HG03060 (cell line): ENCODE measurements around the gene ATP8A1.
"Not testable (repeated sequence)": the region's sequence is repeated elsewhere in the genome, so short reads cannot be mapped to it uniquely, and the experiment has no call there.

ENCODE experiments used
- ATAC-seq: cut with Tn5 transposase; IDR thresholded peaks from one replicate; pipeline ENCODE4 v1.9.1; 2021; ENCODE audit warnings: low read depth, moderate number of reproducible peaks; ENCODE audit not compliant: unreplicated experiment

ATP8A1 gene

DNA sequence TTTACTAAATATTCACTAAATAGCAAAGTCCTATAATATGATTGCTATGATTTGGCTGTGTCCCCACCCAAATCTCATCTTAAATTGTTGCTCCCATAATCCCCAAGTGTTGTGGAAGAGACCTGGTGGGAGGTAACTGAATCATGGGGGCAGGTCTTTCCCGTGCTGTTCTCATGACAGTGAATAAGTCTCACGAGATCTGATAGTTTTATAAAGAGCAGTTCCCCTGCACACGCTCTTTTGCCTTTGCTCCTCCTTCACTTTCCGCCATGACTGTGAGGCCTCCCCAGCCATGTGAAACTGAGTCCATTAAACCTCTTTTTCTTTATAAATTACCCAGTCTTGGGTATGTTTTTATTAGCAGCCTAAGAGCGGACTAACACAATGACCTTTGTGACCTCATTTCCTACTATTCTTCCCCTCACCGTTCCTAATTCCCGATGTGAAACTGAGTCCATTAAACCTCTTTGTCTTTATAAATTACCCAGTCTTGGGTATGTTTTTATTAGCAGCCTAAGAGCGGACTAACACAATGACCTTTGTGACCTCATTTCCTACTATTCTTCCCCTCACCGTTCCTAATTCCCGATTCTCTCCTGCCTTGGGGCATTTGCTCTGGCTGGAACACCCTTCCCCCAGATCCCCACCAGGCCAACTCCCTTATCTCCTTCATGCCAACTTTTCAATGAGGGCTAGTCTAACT is 4.2 kb downstream of the ATP8A1 start:
- ATAC-seq = not testable (repeated sequence)

- ATAC-seq = no peak
These were observed 7.0 kb downstream of the ATP8A1 start for GRCh38 chr4:42649870-42650269.

- ATAC-seq = no peak
These were observed 9.8 kb downstream of the ATP8A1 start for GRCh38 chr4:42646999-42647541.

- no peak for ATAC-seq
These were observed 10.7 kb downstream of the ATP8A1 start for GRCh38 chr4:42646013-42646784.

- no peak for ATAC-seq
These were observed 12.0 kb downstream of the ATP8A1 start for GRCh38 chr4:42644897-42645296.

GRCh38 chr4:42643685-42644084 is 13.2 kb downstream of the ATP8A1 start:
- ATAC-seq = peak; percentile 47

DNA sequence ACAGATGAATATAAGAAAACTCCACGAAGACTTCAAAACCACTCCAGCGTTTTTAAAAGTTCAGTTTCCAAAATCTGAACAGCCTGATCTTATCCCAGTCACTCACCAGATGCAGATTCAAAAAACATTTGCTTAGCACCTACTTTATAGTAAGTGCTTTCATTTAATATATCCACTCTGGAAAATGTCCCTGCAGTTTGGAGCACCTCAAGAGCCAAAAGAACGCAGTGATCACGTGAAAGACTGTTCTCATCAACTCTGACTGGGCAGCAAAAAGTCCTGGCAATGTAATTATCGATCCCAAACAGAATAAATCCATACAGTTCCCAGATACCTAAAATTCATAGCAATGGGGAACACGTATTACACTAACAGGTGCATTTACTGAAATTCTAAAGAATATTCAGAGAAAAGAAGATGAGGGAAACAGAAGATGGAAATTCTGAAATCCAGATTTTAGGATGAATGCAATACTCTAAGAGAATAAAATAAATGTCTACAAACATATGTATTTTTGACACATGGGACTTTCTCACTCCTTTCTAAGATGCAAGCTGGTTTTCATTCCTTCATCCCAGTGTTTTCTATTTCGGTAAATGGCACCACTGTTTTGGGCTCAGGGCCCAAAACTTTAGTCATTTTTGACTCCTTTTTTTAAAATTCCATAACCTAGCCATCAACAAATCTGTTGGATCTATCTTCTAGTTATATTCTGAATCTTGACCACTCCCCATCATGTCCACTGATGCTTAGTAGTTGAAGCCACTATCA is 13.9 kb downstream of the ATP8A1 start:
- no peak for ATAC-seq

DNA sequence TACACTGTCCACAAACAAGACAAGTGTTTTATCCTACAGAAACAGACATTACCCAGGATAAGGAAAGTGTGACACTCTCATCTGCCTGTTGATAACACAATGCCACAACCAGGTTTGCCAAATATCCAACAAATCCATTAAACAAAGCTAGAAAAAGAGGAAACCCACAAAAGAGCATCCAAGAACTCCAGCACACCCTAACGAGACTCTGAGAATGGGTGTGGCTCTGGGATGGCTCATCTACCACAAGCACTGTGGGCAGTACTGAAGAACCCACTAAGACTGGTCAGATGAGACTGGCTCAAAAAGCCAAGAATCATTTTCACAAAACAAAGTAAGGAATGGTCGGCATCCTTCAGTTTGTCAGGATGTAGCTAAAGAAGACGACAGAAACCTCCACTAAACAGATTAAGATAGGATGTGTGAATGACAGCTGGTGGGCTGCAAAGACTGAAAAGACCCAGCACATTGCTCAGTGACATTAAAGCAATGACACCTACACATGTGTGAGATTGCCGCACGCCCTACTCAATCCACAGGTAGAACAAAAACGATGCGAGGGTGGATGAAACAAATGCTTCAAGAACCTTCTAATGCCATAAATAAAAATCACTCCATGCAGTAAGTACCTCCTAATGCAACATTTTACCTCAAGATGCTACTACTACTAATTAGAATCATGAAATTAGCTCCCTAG is 14.7 kb downstream of the ATP8A1 start:
- ATAC-seq = no peak

- ATAC-seq = no peak
These were observed 15.2 kb downstream of the ATP8A1 start for GRCh38 chr4:42641656-42642055.

GRCh38 chr4:42641161-42641560 is 15.7 kb downstream of the ATP8A1 start:
- ATAC-seq = no peak

DNA sequence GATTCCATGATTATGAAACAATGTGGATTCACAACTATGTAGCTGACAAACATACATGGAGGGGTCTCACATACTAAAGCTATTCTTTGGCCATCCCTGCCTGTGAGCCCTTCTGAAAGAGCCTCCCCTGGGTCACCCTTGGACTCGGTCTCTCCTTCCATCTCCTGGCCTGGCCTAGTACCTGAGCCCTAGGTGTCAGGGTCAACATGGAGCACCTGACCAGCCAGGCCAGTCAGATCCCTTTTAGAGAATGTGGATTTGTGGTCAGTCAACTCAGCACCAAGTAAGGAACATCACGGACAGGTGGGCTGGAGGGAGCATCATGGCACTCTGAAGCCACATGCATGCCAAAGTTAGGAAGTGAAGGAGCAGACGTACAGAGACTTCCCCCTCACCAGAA is 16.3 kb downstream of the ATP8A1 start:
- no peak for ATAC-seq

DNA sequence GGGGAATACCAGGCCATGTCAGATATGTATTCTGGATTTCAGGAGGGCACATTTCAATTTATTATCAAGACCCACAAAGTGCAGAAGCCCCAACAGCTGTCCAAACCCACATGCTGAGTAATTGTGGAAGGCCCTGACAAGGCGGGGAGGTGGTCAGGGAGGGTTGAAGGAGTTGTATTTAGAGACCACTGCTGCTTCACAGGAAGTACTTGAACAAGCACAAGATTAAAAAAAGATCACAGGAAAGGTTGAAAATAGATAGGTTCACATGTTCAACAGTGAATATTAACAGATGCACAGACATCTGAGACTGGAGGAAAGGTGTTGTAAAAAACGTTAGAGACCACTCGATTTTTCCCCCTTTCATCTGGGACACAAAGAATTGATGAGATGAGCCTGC is 17.9 kb downstream of the ATP8A1 start:
- peak; percentile 41 for ATAC-seq

GRCh38 chr4:42638321-42638720 is 18.6 kb downstream of the ATP8A1 start:
- ATAC-seq = no peak

DNA sequence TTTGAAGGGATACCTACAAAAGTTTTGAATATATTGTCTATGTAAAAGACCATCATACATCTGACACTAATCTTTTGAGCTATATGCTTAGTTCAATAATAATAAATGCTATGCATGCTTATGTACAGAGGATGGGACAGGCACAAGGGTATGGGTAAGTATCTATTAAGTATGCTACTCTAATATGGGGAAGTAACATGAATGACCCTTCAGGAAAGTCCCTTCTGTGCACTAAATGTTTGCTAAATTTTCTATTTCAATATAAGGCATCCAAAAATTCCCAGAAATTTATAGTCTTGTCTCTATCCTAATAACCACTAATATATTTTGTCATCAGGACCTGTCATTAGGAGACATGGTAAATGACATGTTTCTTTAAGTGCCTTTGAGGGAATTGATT is 19.0 kb downstream of the ATP8A1 start:
- ATAC-seq = no peak

GRCh38 chr4:42637104-42637503 is 19.8 kb downstream of the ATP8A1 start:
- ATAC-seq = no peak

DNA sequence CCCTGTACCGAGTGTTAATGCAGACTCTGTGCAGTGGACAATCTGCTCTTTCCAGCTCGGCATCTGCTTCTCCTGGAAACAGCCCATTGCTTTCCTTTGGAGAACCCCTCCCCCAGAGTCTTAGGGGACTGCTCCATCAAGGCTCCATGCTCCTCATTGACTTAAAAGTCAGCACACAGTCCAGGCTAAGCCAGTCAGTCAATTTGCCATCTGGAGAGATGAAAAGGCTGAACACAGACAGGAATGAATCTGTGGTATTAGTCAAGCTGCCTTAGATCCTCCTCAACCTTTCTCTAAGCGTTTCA is 20.3 kb downstream of the ATP8A1 start:
- ATAC-seq = no peak

DNA sequence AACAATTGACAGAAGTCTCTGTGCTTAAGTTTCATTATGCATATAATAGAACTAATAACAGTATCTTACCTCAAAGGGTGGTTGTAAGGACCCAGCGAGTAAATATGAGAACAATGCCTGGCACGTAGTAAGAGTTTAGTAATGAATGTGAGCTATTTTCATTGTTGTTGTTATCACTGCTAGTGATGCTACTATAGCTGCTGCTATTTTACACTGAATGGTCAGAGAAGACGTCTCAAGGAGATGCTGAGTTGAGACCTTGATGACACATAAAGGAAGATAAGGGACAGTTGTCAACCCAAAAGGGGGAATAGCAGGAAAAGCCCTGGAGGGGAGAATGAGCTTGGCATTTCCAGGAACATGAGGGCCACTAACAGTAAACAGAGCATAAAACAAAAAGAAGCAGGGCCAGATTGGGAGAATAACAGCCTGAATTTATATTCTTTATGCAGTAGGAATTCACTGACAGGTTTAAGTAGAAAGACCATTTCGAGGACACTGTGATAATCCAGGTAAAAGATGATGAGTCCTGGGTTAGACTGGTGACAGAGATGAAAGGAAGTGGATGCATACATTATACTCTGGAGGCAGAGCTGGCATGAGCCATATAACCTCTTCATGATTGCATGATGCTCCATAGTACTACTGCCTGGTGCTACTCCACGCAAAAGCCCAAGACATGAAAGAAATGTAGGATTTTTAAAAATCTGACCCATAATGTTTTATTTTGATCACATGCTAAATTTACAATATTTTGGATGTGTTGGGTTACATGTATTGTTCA is 23.1 kb downstream of the ATP8A1 start:
- ATAC-seq = peak; percentile 72

DNA sequence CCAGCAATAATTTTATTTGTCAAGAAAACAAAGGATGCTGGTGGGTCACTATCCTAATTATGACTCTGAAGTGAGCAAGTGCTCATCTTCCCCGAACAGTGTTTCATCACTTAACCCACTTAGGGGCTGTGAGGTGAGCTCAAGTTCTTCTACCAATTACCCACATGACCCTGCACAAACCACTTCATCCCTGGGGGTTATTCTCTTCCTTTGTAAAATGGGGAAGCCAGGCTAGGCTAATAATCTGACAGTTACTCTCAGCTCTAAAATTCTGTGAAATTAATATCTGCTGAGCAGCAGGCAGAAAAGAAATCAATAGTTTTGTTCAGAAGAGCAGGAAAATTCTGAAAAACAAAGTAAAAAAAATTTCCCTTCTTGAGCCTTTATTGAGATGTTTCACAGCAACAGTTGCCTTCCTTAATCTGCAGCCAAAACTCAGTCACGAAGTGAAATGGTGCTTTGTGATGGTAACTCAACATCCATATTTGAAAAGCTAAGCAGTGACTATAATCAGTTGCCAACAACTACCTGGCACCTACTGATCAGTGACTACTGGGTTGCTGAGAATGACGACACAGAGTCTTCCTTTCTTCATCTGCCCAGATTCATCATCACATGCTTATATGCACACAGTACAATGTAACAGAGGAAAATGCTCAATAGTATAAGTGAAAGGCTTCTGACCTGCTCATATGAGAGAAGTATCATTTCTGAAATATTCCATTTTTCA is 24.1 kb downstream of the ATP8A1 start:
- ATAC-seq = no peak

DNA sequence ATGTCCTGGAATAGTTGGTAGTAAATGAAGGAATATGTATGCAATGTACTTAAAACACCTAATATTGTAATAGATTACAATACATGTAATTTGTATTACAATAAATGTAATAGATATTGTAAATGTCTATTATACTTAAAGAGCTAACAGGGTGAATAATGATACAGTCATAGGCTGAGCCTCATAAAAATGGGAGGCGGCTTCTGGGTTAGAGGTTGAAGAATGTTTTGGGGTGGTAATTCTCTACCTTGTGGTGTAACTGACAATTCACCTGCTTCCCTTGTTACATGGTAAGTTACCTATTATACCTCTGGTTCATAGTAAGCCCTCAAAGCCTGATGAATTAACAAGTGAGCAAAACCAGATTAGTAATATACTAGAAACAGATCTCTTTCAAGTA is 26.0 kb downstream of the ATP8A1 start:
- ATAC-seq = no peak
